K562 (cell line): ENCODE data around the gene LRMDA. TPM values are rescaled to one million over a fixed set of nuclear protein-coding genes. Genes with fewer than 3 reads are reported as not detected.

ENCODE experiments used
- ATAC-seq: fragments of 200-7000 bp; cut with Tn5 transposase; 3 replicates; pipeline ENCODE4 v1.9.1; 2020; ENCODE audit warnings: moderate library complexity
- BruUV-seq: library from RNA; stranded (reverse); fragments of 400-500 nt; replicated peaks from 2 replicates; lab custom pipeline; 2021; lab: Mats Ljungman, UMichigan
- CTCF ChIA-PET: fragments of 300-600 bp; formaldehyde crosslinking; extraction: SDS; loops from one replicate; lab custom pipeline; 2021; ENCODE audit warnings: low intra/inter-chr PET ratio; lab: Yijun Ruan, JAX
- POLR2A ChIA-PET: fragments of 300-600, 350-650 bp; sonication (Branson Sonifier 250); formaldehyde crosslinking; extraction: SDS; loops from one replicate; lab custom pipeline; 2021; ENCODE audit warnings: antibody characterized with exemption, inconsistent platforms; lab: Yijun Ruan, JAX
- DNase-seq, 4 experiments: peaks; one replicate each; pipeline versions ENCODE4 v3.0.0 to v3.0.0-alpha.2; 2011 to 2018; ENCODE audit warnings: low spot score in 3 of 4, mixed read lengths in 3 of 4; ENCODE audit errors: extremely low read depth in 1 of 4
- FAIRE-seq: peaks from 2 replicates; lab custom pipeline; 2011; peaks lifted over from hg19 to GRCh38; lab: Jason Lieb, UNC
- H2AFZ ChIP-seq: 2 replicates; pipeline ENCODE4 v1.6.0; 2011; ENCODE audit warnings: low read depth, low read length, control low read depth, inconsistent platforms
- H3K27ac ChIP-seq: fragments of 200-600 bp; 3 replicates; pipeline ENCODE4 v1.8.0; 2011; ENCODE audit warnings: low read depth, mild to moderate bottlenecking, control low read depth, inconsistent platforms, low read length, moderate library complexity, mixed read lengths; ENCODE audit errors: extremely low read depth
- H3K27me3 ChIP-seq, 2 experiments: fragments of 300-600 bp in 1 of 2; 2 replicates in 1 of 2; 3 replicates in 1 of 2; pipeline versions ENCODE4 v1.6.0 to v1.8.0; 2011; ENCODE audit warnings: inconsistent platforms in 2 of 2, low read length in 2 of 2, mild to moderate bottlenecking in 1 of 2, mixed read lengths in 1 of 2, moderate library complexity in 1 of 2; ENCODE audit not compliant: control insufficient read depth in 2 of 2, insufficient read depth in 2 of 2
- H3K36me3 ChIP-seq: fragments of 300-600 bp; 3 replicates; pipeline ENCODE4 v1.8.0; 2011; ENCODE audit warnings: mild to moderate bottlenecking, low read length, inconsistent platforms; ENCODE audit not compliant: control insufficient read depth, insufficient read depth
- H3K4me1 ChIP-seq, 2 experiments: fragments of 200-600 bp in 1 of 2; replicated peaks in 1 of 2; 2 replicates in 1 of 2; 3 replicates in 1 of 2; pipeline versions ENCODE4 v1.5.1 to v1.8.0; 2011; ENCODE audit warnings: inconsistent platforms in 2 of 2, low read length in 2 of 2, mild to moderate bottlenecking in 1 of 2, mixed read lengths in 1 of 2, moderate library complexity in 1 of 2; ENCODE audit not compliant: control insufficient read depth in 2 of 2, insufficient read depth in 2 of 2
- H3K4me2 ChIP-seq: 2 replicates; pipeline ENCODE4 v1.6.1; 2011; ENCODE audit warnings: low read length, control low read depth, inconsistent platforms, mixed read lengths; ENCODE audit not compliant: insufficient read depth
- H3K4me3 ChIP-seq: fragments of 200-600 bp; sonication (generic), shearing (Covaris generic); 2 replicates; pipeline ENCODE4 v1.5.1; 2016; ENCODE audit warnings: control low read depth, inconsistent platforms
- H3K79me2 ChIP-seq: fragments of 200-600 bp; 3 replicates; pipeline ENCODE4 v1.8.0; 2011; ENCODE audit warnings: low read length, inconsistent platforms; ENCODE audit not compliant: control insufficient read depth, insufficient read depth
- H3K9ac ChIP-seq, 2 experiments: 2 replicates each; pipeline versions ENCODE4 v1.6.0 to v1.6.1; 2011; ENCODE audit warnings: low read depth in 2 of 2, low read length in 2 of 2, control low read depth in 1 of 2, inconsistent platforms in 1 of 2, mild to moderate bottlenecking in 1 of 2, mixed read lengths in 1 of 2; ENCODE audit not compliant: insufficient read depth in 1 of 2
- H3K9me1 ChIP-seq: one replicate; pipeline ENCODE4 v1.6.0; 2011; ENCODE audit warnings: inconsistent platforms, mild to moderate bottlenecking, low read length, moderate library complexity; ENCODE audit not compliant: control insufficient read depth, insufficient read depth
- H3K9me3 ChIP-seq: replicated peaks from 2 replicates; pipeline ENCODE4 v1.5.1; 2011; ENCODE audit warnings: low read depth, low read length, inconsistent platforms; ENCODE audit not compliant: control insufficient read depth, insufficient read depth
- H4K20me1 ChIP-seq: replicated peaks from 2 replicates; pipeline ENCODE4 v1.6.1; 2011; ENCODE audit warnings: low read length, inconsistent platforms, mixed read lengths; ENCODE audit not compliant: control insufficient read depth, insufficient read depth
- ARID4B ChIP-seq: sonication (generic); formaldehyde crosslinking; IDR thresholded peaks from 2 replicates; pipeline ENCODE4 v1.8.0; 2022; ENCODE audit warnings: mild to moderate bottlenecking, missing genetic modification reagents
- CBX5 ChIP-seq: IDR thresholded peaks from 2 replicates; pipeline ENCODE4 v1.6.1; 2014; ENCODE audit warnings: low read depth, borderline replicate concordance
- FUS ChIP-seq: fragments of 200-400 bp; formaldehyde crosslinking; optimal IDR thresholded peaks from 2 replicates; pipeline ENCODE3; 2017; ENCODE audit warnings: low read depth, low read length
- MAX ChIP-seq: sonication (generic); formaldehyde crosslinking; IDR thresholded peaks from 2 replicates; pipeline ENCODE4 v1.9.0; 2022; ENCODE audit warnings: mild to moderate bottlenecking, missing genetic modification reagents
- NR2F6 ChIP-seq: fragments of 450-650 bp; formaldehyde crosslinking; IDR thresholded peaks from 2 replicates; pipeline ENCODE4 v1.4.0; 2020; ENCODE audit warnings: mild to moderate bottlenecking
- PURB ChIP-seq: sonication (generic); formaldehyde crosslinking; IDR thresholded peaks from 2 replicates; pipeline ENCODE4 v1.9.0; 2021; ENCODE audit warnings: low read depth, mild to moderate bottlenecking, missing genetic modification reagents
- RFX1 ChIP-seq: fragments of 450-650 bp; IDR thresholded peaks from 2 replicates; pipeline ENCODE4 v1.6.1; 2016; ENCODE audit warnings: mild to moderate bottlenecking, moderate library complexity
- SUPT5H ChIP-seq: fragments of 450-650 bp; IDR thresholded peaks from 2 replicates; pipeline ENCODE4 v1.6.1; 2016
- TEAD2 ChIP-seq: fragments of 450-650 bp; IDR thresholded peaks from 2 replicates; pipeline ENCODE4 v1.6.1; 2016; ENCODE audit warnings: missing genetic modification characterization, control low read depth, missing compliant biosample characterization
- ZFP1 ChIP-seq: fragments of 450-650 bp; formaldehyde crosslinking; IDR thresholded peaks from 2 replicates; pipeline ENCODE4 v1.4.0; 2020; ENCODE audit warnings: mild to moderate bottlenecking, mixed read lengths
- ZNF398 ChIP-seq: fragments of 250-450 bp; sonication (Bioruptor Pico); IDR thresholded peaks from 2 replicates; pipeline ENCODE4 v1.8.0; 2021; ENCODE audit warnings: moderate library complexity, mild to moderate bottlenecking, inconsistent platforms
- ZNF584 ChIP-seq: fragments of 200-800 bp; sonication (Bioruptor generic); IDR thresholded peaks from 2 replicates; pipeline ENCODE4 v1.6.1; 2016; ENCODE audit warnings: low read depth, mild to moderate bottlenecking, missing genetic modification characterization, missing compliant biosample characterization
- WGBS: fragments of 100-300 bp; shearing (Covaris generic); methylation state at CpG from one replicate; pipeline ENCODE4 v1.1.6; 2016; ENCODE audit warnings: low coverage, mixed read lengths; ENCODE audit not compliant: insufficient coverage; ENCODE audit errors: missing lambda C conversion rate; 5-methylcytosine and 5-hydroxymethylcytosine counted together
- in situ Hi-C: fragments of 300-500 bp; cut with MboI; formaldehyde crosslinking; loops from 4 replicates; pipeline ENCODE4 v1.15.0; 2018; ENCODE audit warnings: inconsistent platforms, mixed read lengths
- intact Hi-C: fragments of 100-400 bp; cut with micrococcal nuclease; formaldehyde crosslinking; loops from 2 replicates; pipeline ENCODE4 v1.14.2; 2022
- polyA plus RNA-seq, 8 experiments: library from polyadenylated mRNA; depleted of rRNA in 4 of 8; stranded (reverse) in 5 of 8; unstranded in 3 of 8; fragments of >200 nt; fragmentation: Nextera tagmentation in 2 of 8; fragmentation: Illumina TruSeq in 1 of 8; extraction: Ambion mirVana in 2 of 8; extraction: Trizol in 1 of 8; gene quantifications; 2 replicates each; pipeline versions ENCODE4 v1.2.1 to v1.2.3, GENCODE V29; 2011 to 2014; ENCODE audit warnings: inconsistent platforms in 1 of 8, missing spikeins in 1 of 8
- total RNA-seq, 7 experiments: library from RNA; depleted of rRNA in 6 of 7; stranded (reverse); fragments of >200 nt in 6 of 7; fragmentation: Illumina TruSeq in 2 of 7; extraction: Trizol in 2 of 7; gene quantifications; 2 replicates each; pipeline versions ENCODE4 v1.2.1 to v1.2.3, GENCODE V29; 2011 to 2021; ENCODE audit warnings: low replicate concordance in 1 of 7

LRMDA gene
- total and polyA plus RNA-seq, 9 of the 15 experiments (the other 6 are each of a cell fraction or from before 2014, with no cell fraction given): 0.25 TPM; not detected in 8

- Histone ChIP-seq H3K9me3 (no peaks in the 10 kb centered on the region; the same call in 1 of the 2 replicates), H3K4me2 (no peak overlapping the region), H3K27me3 (no peaks in the 10 kb centered on the region), H3K36me3 (no peaks in the 10 kb centered on the region), H3K9ac (no peak overlapping the region), H2AFZ (no peak overlapping the region), H3K27ac (no peak overlapping the region), H3K9me1 (no peaks in the 10 kb centered on the region), H3K79me2 (no peaks in the 10 kb centered on the region), H3K4me1 (no peaks in the 10 kb centered on the region), H3K4me3 (no peak overlapping the region), H4K20me1 (no peaks in the 10 kb centered on the region; the same call in 1 of the 2 replicates)
- FAIRE-seq: no peak
- WGBS: 0% methylated on average over 5 of the region's 5 CpGs
- BruUV-seq: no TSS peak
- in situ Hi-C loops: no loop called here
- TF ChIP-seq CBX5 (no peak), RFX1 (no peak), NR2F6 (CRISPR knock-in tag) (no peak), TEAD2 (tag) (no peak), ZFP1 (CRISPR knock-in tag) (no peak), ZNF398 (no peak), FUS (no peak), MAX (CRISPR knock-in tag) (no peak), ARID4B (CRISPR knock-in tag) (no peak), PURB (CRISPR knock-in tag) (no peak), ZNF584 (no peak), SUPT5H (no peak)
- CTCF ChIA-PET: no interaction called here
- ATAC-seq: no peak
- POLR2A ChIA-PET: no interaction called here
- intact Hi-C loops: no loop called here
- no peak for DNase-seq
These were observed 610.1 kb downstream of the LRMDA start for GRCh38 chr10:76041551-76041950.
